A549 (cell line): ENCODE data around the gene EIF4G3. TPM values are rescaled to one million over a fixed set of nuclear protein-coding genes. Genes with fewer than 3 reads are reported as not detected.

ENCODE experiments used
- BCL3 ChIP-seq: fragments of >200 bp; sonication (Bioruptor Twin); formaldehyde crosslinking; IDR thresholded peaks from 3 replicates; pipeline ENCODE4 v1.6.1; 2016
- BHLHE40 ChIP-seq: IDR thresholded peaks from 2 replicates; pipeline ENCODE4 v1.6.1; 2012; ENCODE audit warnings: low read depth, low read length, inconsistent platforms
- CBX2 ChIP-seq: fragments of 200-600 bp; sonication (generic); IDR thresholded peaks from 2 replicates; pipeline ENCODE4 v1.6.1; 2016; ENCODE audit warnings: low read depth, mild to moderate bottlenecking, borderline replicate concordance
- CBX8 ChIP-seq: fragments of 200-600 bp; sonication (generic); IDR thresholded peaks from 2 replicates; pipeline ENCODE4 v1.6.1; 2016
- CEBPB ChIP-seq, 2 experiments: fragments of >200 bp in 1 of 2; sonication (Bioruptor Twin) in 1 of 2; formaldehyde crosslinking in 1 of 2; IDR thresholded peaks; 2 replicates each; pipeline ENCODE4 v1.6.1; 2012 to 2016
- CHD2 ChIP-seq: fragments of 150-350 bp; IDR thresholded peaks from 2 replicates; pipeline ENCODE4 v1.6.1; 2014; ENCODE audit warnings: low read length; ENCODE audit not compliant: partially characterized antibody
- CHD4 ChIP-seq: fragments of 200-600 bp; sonication (generic); IDR thresholded peaks from 2 replicates; pipeline ENCODE4 v1.6.1; 2016; ENCODE audit warnings: antibody characterized with exemption, mild to moderate bottlenecking, borderline replicate concordance
- EHF ChIP-seq: fragments of 250-450 bp; sonication (Bioruptor Pico); IDR thresholded peaks from 2 replicates; pipeline ENCODE4 v1.5.0; 2020; ENCODE audit warnings: mild to moderate bottlenecking
- EHMT2 ChIP-seq: fragments of 200-600 bp; sonication (generic); IDR thresholded peaks from 2 replicates; pipeline ENCODE4 v1.6.1; 2016; ENCODE audit warnings: antibody characterized with exemption, low read depth, mild to moderate bottlenecking, moderate library complexity
- ESRRA ChIP-seq: fragments of 150-350 bp; IDR thresholded peaks from 2 replicates; pipeline ENCODE4 v1.6.1; 2014; ENCODE audit warnings: mild to moderate bottlenecking, low read length, borderline replicate concordance
- FOSB ChIP-seq: fragments of 250-450 bp; sonication (Bioruptor Pico); IDR thresholded peaks from 2 replicates; pipeline ENCODE4 v1.5.0; 2020; ENCODE audit warnings: mild to moderate bottlenecking, moderate library complexity
- FOSL2 ChIP-seq, 2 experiments: fragments of 450-650 bp in 1 of 2; fragments of >200 bp in 1 of 2; sonication (Bioruptor Twin) in 1 of 2; formaldehyde crosslinking; IDR thresholded peaks; 2 replicates each; pipeline versions ENCODE4 v1.5.0 to v1.6.1; 2016 to 2020; ENCODE audit warnings: mild to moderate bottlenecking in 1 of 2, moderate library complexity in 1 of 2
- HDAC2 ChIP-seq: fragments of 200-600 bp; sonication (generic); IDR thresholded peaks from 2 replicates; pipeline ENCODE4 v1.6.1; 2016
- HOXA7 ChIP-seq: fragments of 250-450 bp; sonication (Bioruptor Pico); IDR thresholded peaks from 2 replicates; pipeline ENCODE4 v1.5.0; 2020; ENCODE audit warnings: mild to moderate bottlenecking, moderate library complexity
- JUNB ChIP-seq: fragments of >200 bp; sonication (Bioruptor Twin); formaldehyde crosslinking; IDR thresholded peaks from 2 replicates; pipeline ENCODE4 v1.6.1; 2016
- KDM1A ChIP-seq: fragments of 200-600 bp; sonication (generic); IDR thresholded peaks from 2 replicates; pipeline ENCODE4 v1.6.1; 2016; ENCODE audit warnings: low read depth, mild to moderate bottlenecking
- MAFK ChIP-seq: fragments of 450-650 bp; IDR thresholded peaks from 2 replicates; pipeline ENCODE4 v1.6.1; 2014; ENCODE audit not compliant: partially characterized antibody
- MAX ChIP-seq: IDR thresholded peaks from 2 replicates; pipeline ENCODE4 v1.6.1; 2012
- MAZ ChIP-seq: fragments of 150-350 bp; IDR thresholded peaks from 2 replicates; pipeline ENCODE4 v1.6.1; 2014; ENCODE audit warnings: antibody characterized with exemption, low read depth, low read length, borderline replicate concordance
- MYC ChIP-seq: IDR thresholded peaks from 2 replicates; pipeline ENCODE4 v1.6.1; 2012; ENCODE audit warnings: mild to moderate bottlenecking, inconsistent platforms, low read length, improper control_type of control experiment, borderline replicate concordance
- NFE2L2 ChIP-seq: fragments of 150-350 bp; conservative IDR thresholded peaks from 2 replicates; pipeline ENCODE4 v1.6.1; 2014; ENCODE audit warnings: low read length
- NR3C1 ChIP-seq: fragments of >200 bp; sonication (Bioruptor Twin); formaldehyde crosslinking; IDR thresholded peaks from 3 replicates; pipeline ENCODE4 v1.6.1; 2017
- PBX3 ChIP-seq: IDR thresholded peaks from 2 replicates; pipeline ENCODE4 v1.6.1; 2012
- POLR2A ChIP-seq: IDR thresholded peaks from 2 replicates; pipeline ENCODE4 v1.6.1; 2012; ENCODE audit warnings: mild to moderate bottlenecking, low read length
- POLR2AphosphoS2 ChIP-seq: conservative IDR thresholded peaks from 2 replicates; pipeline ENCODE4 v1.6.1; 2012; ENCODE audit warnings: low read length, improper control_type of control experiment, inconsistent platforms
- RCOR1 ChIP-seq: fragments of 150-350 bp; IDR thresholded peaks from 2 replicates; pipeline ENCODE4 v1.6.1; 2014; ENCODE audit warnings: antibody characterized with exemption, low read length, low read depth
- REST ChIP-seq: fragments of 200-600 bp; sonication (generic); IDR thresholded peaks from 2 replicates; pipeline ENCODE4 v1.6.1; 2016; ENCODE audit warnings: antibody characterized with exemption, mild to moderate bottlenecking, moderate library complexity
- SMC3 ChIP-seq: fragments of >200 bp; sonication (Bioruptor Twin); formaldehyde crosslinking; IDR thresholded peaks from 3 replicates; pipeline ENCODE4 v1.6.1; 2018; ENCODE audit warnings: inconsistent platforms
- TP53 ChIP-seq: fragments of 250-450 bp; sonication (Bioruptor Pico); IDR thresholded peaks from 2 replicates; pipeline ENCODE4 v1.5.0; 2021; ENCODE audit warnings: mild to moderate bottlenecking, moderate library complexity
- polyA plus RNA-seq, 4 experiments: library from polyadenylated mRNA; depleted of rRNA in 3 of 4; stranded (reverse); fragments of >200 nt; fragmentation: RNase III in 1 of 4; extraction: RNeasy Plus Mini Kit Qiagen cat#74134 plus additional on column Dnase treatment in 1 of 4; gene quantifications; 2 replicates in 3 of 4; 3 replicates in 1 of 4; pipeline ENCODE4 v1.2.3, GENCODE V29; 2011 to 2017

Gene EIF4G3
- polyA plus RNA-seq, 2 of the 4 experiments (the other 2 are of a cell fraction): 25.0 to 51.3 TPM

- TF ChIP-seq FOSB (CRISPR knock-in tag) (no peak), BHLHE40 (no peak), KDM1A (no peak), CBX2 (no peak), NFE2L2 (no peak), EHF (CRISPR knock-in tag) (no peak), MYC (peak; percentile 80; the same call in 1 of the 2 replicates), NR3C1 (no peak), TP53 (no peak), CHD2 (no peak), MAFK (no peak), PBX3 (no peak), EHMT2 (no peak), RCOR1 (no peak), CEBPB (IDR thresholded peaks at IDR 0.05) (no peak), HOXA7 (CRISPR knock-in tag) (no peak), POLR2AphosphoS2 (no peak), MAX (peak; percentile 69), ESRRA (no peak), REST (peak; percentile 54), CBX8 (no peak), MAZ (no peak), SMC3 (no peak), CHD4 (no peak), POLR2A (peak; percentile 73), FOSL2 (IDR thresholded peaks at IDR 0.05) (no peak), FOSL2 (CRISPR knock-in tag; IDR thresholded peaks at IDR 0.05) (no peak), HDAC2 (no peak), BCL3 (0 out of 3 replicates have a peak, but pooled peaks have one; percentile 37), JUNB (no peak)
Measured at GRCh38 chr1:21176586-21177555, at the start of gene EIF4G3 (continued).
